ENCODE data around the gene CD81.
A peak's percentile ranks its signal among the peaks of the same experiment; 100 is the strongest.

The CD81 gene

GRCh38 chr11:2427721-2428321 lies 50.7 kb downstream of the CD81 start:
- Histone ChIP-seq H3K9me3 (no peaks in the 10 kb centered on the region), H3K27me3 (no peaks in the 10 kb centered on the region), H3K4me1 (no peaks in the 10 kb centered on the region), H3K4me3 (ENCODE audit: low read depth, low read length) (no peak overlapping the region), H3K36me3 (no peaks in the 10 kb centered on the region)
- TF ChIP-seq CTCF (IDR thresholded peaks at IDR 0.05; ENCODE audit: low read depth, low read length): no peak
- DNase-seq: no peak

GRCh38 chr11:2428322-2428795 lies 51.2 kb downstream of the CD81 start:
- Histone ChIP-seq H3K4me3 (ENCODE audit: low read depth, low read length) (no peak overlapping the region), H3K27me3 (no peaks in the 10 kb centered on the region), H3K9me3 (no peaks in the 10 kb centered on the region), H3K4me1 (no peaks in the 10 kb centered on the region), H3K36me3 (no peaks in the 10 kb centered on the region)
- TF ChIP-seq CTCF (IDR thresholded peaks at IDR 0.05; ENCODE audit: low read depth, low read length): peak; percentile 82
- peak; percentile 74 for DNase-seq

- Histone ChIP-seq H3K4me3 (ENCODE audit: low read depth, low read length) (no peak overlapping the region), H3K36me3 (no peaks in the 10 kb centered on the region), H3K9me3 (no peaks in the 10 kb centered on the region), H3K27me3 (no peaks in the 10 kb centered on the region), H3K4me1 (no peaks in the 10 kb centered on the region)
- no peak for DNase-seq
- TF ChIP-seq CTCF (IDR thresholded peaks at IDR 0.05; ENCODE audit: low read depth, low read length): no peak
Measured at GRCh38 chr11:2431395-2431794, 54.3 kb downstream of the CD81 start.

GRCh38 chr11:2432171-2432621 lies 55.1 kb downstream of the CD81 start:
- Histone ChIP-seq H3K4me3 (ENCODE audit: low read depth, low read length) (no peak overlapping the region), H3K36me3 (no peaks in the 10 kb centered on the region), H3K4me1 (no peaks in the 10 kb centered on the region), H3K27me3 (no peaks in the 10 kb centered on the region), H3K9me3 (no peaks in the 10 kb centered on the region)
- no peak for TF ChIP-seq CTCF (IDR thresholded peaks at IDR 0.05; ENCODE audit: low read depth, low read length)
- no peak for DNase-seq

GRCh38 chr11:2432628-2433071 lies 55.5 kb downstream of the CD81 start:
- DNase-seq: no peak
- no peaks in the 10 kb centered on the region for H3K4me1 ChIP-seq
- no peak overlapping the region for H3K4me3 ChIP-seq (ENCODE audit: low read depth, low read length)
- no peaks in the 10 kb centered on the region for H3K36me3 ChIP-seq
- H3K9me3 ChIP-seq: no peaks in the 10 kb centered on the region
- H3K27me3 ChIP-seq: no peaks in the 10 kb centered on the region
- no peak for TF ChIP-seq CTCF (IDR thresholded peaks at IDR 0.05; ENCODE audit: low read depth, low read length)

GRCh38 chr11:2433106-2433925 lies 56.2 kb downstream of the CD81 start:
- Histone ChIP-seq H3K4me1 (no peaks in the 10 kb centered on the region), H3K27me3 (no peaks in the 10 kb centered on the region), H3K9me3 (no peaks in the 10 kb centered on the region), H3K4me3 (ENCODE audit: low read depth, low read length) (no peak overlapping the region), H3K36me3 (no peaks in the 10 kb centered on the region)
- no peak for DNase-seq
- TF ChIP-seq CTCF (IDR thresholded peaks at IDR 0.05; ENCODE audit: low read depth, low read length): no peak

All from BE2C (cell line).